Right lobe of liver (tissue), 4 donors: Measurements from ENCODE around the gene VPS8.

Experiments used
- POLR2A ChIP-seq: fragments of 450-650 bp; IDR thresholded peaks from one replicate; pipeline ENCODE4 v1.6.1; 2017; ENCODE audit warnings: antibody characterized with exemption, mild to moderate bottlenecking
- TF ChIP-seq, protein P1 (sequence below), 4 donors: fragments of 200-600 bp in 3 of 4; fragments of 450-650 bp in 1 of 4; IDR thresholded peaks; one replicate each; pipeline versions ENCODE4 v1.5.1 to v1.8.0; 2016 to 2022; ENCODE audit warnings: antibody characterized with exemption in 4 of 4, mild to moderate bottlenecking in 2 of 4
- donor health status: DM: no; HTN: no; CAD: no.
- donor health status: DM: no; HTN: no; CAD: no.
- donor health status: DM: no; HTN: yes; CAD: no.

DNA sequence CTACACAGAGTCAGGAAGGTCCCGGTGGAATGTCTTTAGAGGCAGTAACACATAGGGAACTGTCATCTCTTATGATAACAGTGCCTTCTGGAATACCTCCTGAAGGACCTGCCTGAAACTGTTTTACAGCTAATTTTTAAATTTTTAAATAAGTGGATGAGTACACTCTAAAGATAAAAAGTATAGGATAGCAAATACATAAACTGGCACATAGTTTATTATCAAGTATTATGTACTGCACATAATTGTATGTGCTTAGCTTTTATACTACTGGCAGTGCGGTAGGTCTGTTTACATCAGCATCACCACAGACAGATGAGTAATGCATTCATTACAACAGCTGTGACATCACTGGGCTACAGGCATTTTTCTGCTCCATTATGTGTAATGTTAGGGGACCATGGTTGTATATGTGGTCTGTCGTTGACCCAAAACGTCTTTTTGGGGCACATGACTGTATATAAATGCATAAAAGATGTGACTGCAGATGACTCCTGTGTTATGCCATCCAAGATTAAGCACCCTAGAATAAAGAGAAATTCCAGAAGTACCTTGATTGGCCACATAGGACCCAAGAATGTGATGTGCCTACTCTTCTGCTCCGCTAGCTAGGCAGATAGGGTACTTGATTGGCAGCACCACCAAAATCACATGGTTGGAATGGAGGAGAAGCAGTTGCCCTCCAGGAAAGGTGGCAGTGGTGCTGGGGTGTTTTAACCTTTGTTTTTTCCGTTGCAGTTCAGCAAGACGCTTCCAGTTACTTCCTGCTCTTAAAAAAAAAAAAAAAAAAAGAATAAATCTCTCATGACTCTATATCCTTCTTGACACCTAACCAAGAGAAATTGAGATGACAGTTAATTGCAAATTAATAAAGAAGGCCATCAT lies 3.3 kb downstream of the VPS8 start:
- TF ChIP-seq, protein P1, sequence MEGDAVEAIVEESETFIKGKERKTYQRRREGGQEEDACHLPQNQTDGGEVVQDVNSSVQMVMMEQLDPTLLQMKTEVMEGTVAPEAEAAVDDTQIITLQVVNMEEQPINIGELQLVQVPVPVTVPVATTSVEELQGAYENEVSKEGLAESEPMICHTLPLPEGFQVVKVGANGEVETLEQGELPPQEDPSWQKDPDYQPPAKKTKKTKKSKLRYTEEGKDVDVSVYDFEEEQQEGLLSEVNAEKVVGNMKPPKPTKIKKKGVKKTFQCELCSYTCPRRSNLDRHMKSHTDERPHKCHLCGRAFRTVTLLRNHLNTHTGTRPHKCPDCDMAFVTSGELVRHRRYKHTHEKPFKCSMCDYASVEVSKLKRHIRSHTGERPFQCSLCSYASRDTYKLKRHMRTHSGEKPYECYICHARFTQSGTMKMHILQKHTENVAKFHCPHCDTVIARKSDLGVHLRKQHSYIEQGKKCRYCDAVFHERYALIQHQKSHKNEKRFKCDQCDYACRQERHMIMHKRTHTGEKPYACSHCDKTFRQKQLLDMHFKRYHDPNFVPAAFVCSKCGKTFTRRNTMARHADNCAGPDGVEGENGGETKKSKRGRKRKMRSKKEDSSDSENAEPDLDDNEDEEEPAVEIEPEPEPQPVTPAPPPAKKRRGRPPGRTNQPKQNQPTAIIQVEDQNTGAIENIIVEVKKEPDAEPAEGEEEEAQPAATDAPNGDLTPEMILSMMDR (IDR thresholded peaks at IDR 0.05), result no peak
- no peak for TF ChIP-seq POLR2A
